Keratinocyte (primary cell): ENCODE results near the gene SRGAP3. TPM values are rescaled to one million over a fixed set of nuclear protein-coding genes. Genes with fewer than 3 reads are reported as not detected.

Experiments used
- DNase-seq: peaks from one replicate; pipeline ENCODE4 v3.0.0-alpha.2; 2011; ENCODE audit warnings: low read depth, missing footprints, low spot score
- FAIRE-seq: peaks from 2 replicates; lab custom pipeline; 2011; peaks lifted over from hg19 to GRCh38; lab: Jason Lieb, UNC
- H2AFZ ChIP-seq: 2 replicates; pipeline ENCODE4 v1.6.0; 2012; ENCODE audit warnings: low read length, control low read depth, inconsistent platforms; ENCODE audit not compliant: control insufficient read depth
- H3K27ac ChIP-seq: 2 replicates; pipeline ENCODE4 v1.5.1; 2011; ENCODE audit warnings: low read length; ENCODE audit not compliant: control insufficient read depth, insufficient read depth
- H3K27me3 ChIP-seq: 3 replicates; pipeline ENCODE4 v1.6.0; 2011; ENCODE audit warnings: low read length; ENCODE audit not compliant: control insufficient read depth, insufficient read depth; ENCODE audit errors: extremely low read depth
- H3K36me3 ChIP-seq, 2 experiments: 2 replicates in 1 of 2; 3 replicates in 1 of 2; pipeline ENCODE4 v1.5.1; 2011; ENCODE audit warnings: low read length in 2 of 2, mild to moderate bottlenecking in 1 of 2; ENCODE audit not compliant: control insufficient read depth in 2 of 2, insufficient read depth in 2 of 2; ENCODE audit errors: extremely low read depth in 1 of 2
- H3K4me1 ChIP-seq: 3 replicates; pipeline ENCODE4 v1.5.1; 2011; ENCODE audit warnings: low read length; ENCODE audit not compliant: control insufficient read depth, insufficient read depth; ENCODE audit errors: extremely low read depth
- H3K4me2 ChIP-seq: 3 replicates; pipeline ENCODE4 v1.6.0; 2011; ENCODE audit warnings: low read depth, low read length; ENCODE audit not compliant: control insufficient read depth, insufficient read depth; ENCODE audit errors: extremely low read depth
- H3K4me3 ChIP-seq, 3 experiments: fragments of 200-600 bp in 1 of 3; sonication (generic) in 1 of 3; 2 replicates in 2 of 3; 3 replicates in 1 of 3; pipeline ENCODE4 v1.5.1; 2011 to 2016; ENCODE audit warnings: low read length in 3 of 3, mild to moderate bottlenecking in 3 of 3, control low read depth in 2 of 3, inconsistent platforms in 1 of 3, low read depth in 1 of 3, mixed read lengths in 1 of 3, mixed run types in 1 of 3, moderate library complexity in 1 of 3; ENCODE audit not compliant: control insufficient read depth in 2 of 3, insufficient read depth in 2 of 3; ENCODE audit errors: extremely low read depth in 1 of 3
- H3K79me2 ChIP-seq: 2 replicates; pipeline ENCODE4 v1.6.0; 2012; ENCODE audit warnings: low read length; ENCODE audit not compliant: control insufficient read depth, insufficient read depth
- H3K9ac ChIP-seq: 3 replicates; pipeline ENCODE4 v1.6.0; 2011; ENCODE audit warnings: low read length; ENCODE audit not compliant: control insufficient read depth, insufficient read depth; ENCODE audit errors: extremely low read depth
- H3K9me1 ChIP-seq: 3 replicates; pipeline ENCODE4 v1.6.0; 2011; ENCODE audit warnings: low read length; ENCODE audit not compliant: control insufficient read depth, insufficient read depth; ENCODE audit errors: extremely low read depth
- H3K9me3 ChIP-seq: 2 replicates; pipeline ENCODE4 v1.5.1; 2012; ENCODE audit warnings: low read depth, low read length; ENCODE audit not compliant: control insufficient read depth
- H4K20me1 ChIP-seq: 3 replicates; pipeline ENCODE4 v1.6.0; 2011; ENCODE audit warnings: low read length; ENCODE audit not compliant: control insufficient read depth, insufficient read depth; ENCODE audit errors: extremely low read depth
- CTCF ChIP-seq, 3 experiments: IDR thresholded peaks in 1 of 3; conservative IDR thresholded peaks in 1 of 3; optimal IDR thresholded peaks in 1 of 3; 2 replicates in 2 of 3; 3 replicates in 1 of 3; pipeline versions ENCODE3 to v1.5.1; 2011; ENCODE audit warnings: low read length in 3 of 3, mild to moderate bottlenecking in 3 of 3, moderate library complexity in 2 of 3, control low read depth in 1 of 3, inconsistent platforms in 1 of 3; ENCODE audit not compliant: insufficient read depth in 2 of 3; ENCODE audit errors: extremely low read depth in 1 of 3
- EZH2 ChIP-seq: IDR thresholded peaks from one replicate; pipeline ENCODE4 v1.6.1; 2012; ENCODE audit warnings: inconsistent platforms, mild to moderate bottlenecking, low read length, moderate library complexity
- dilution Hi-C: fragments of 300-500 bp; cut with MboI; formaldehyde crosslinking; loops from one replicate; pipeline ENCODE4 v1.7.0; 2020; ENCODE audit warnings: low sequenced_read_pairs; ENCODE audit not compliant: extremely low pct_ligation_motif_present
- polyA plus RNA-seq, 5 experiments: library from polyadenylated mRNA; depleted of rRNA in 3 of 5; stranded (reverse) in 3 of 5; stranded (forward) in 1 of 5; unstranded in 1 of 5; fragments of >200 nt; gene quantifications; 1 replicate in 1 of 5; 2 replicates in 3 of 5; 3 replicates in 1 of 5; pipeline versions ENCODE4 v1.2.1 to v1.2.3, GENCODE V29; 2011 to 2012; ENCODE audit warnings: missing spikeins in 2 of 5, low read depth in 1 of 5, low replicate concordance in 1 of 5

SRGAP3 gene
- polyA plus RNA-seq, 1 donor (not counting 4 experiments of a cell fraction or from before 2014, with no cell fraction given), result 7.2 TPM

DNA sequence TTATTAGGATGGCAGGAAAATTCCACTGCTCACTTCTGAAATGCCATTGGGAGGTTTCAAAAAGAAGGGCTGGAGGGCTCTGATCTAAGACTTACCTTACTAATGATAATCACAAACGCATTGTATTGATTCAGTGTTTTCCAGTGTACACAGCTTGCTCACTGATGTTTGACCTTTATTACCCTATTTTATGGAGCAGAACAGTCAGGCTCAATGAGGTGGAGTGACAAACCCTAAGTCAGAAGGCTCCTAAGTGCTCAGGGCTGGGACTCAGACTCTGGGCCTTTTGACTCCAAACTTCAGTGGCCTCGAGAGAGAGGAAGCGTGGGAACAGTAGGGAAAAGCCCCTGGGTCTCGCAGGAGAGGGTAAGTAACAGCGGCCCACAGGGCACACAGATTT is 265.9 kb downstream of the SRGAP3 start:
- H3K9me3 ChIP-seq, result no peaks in the 10 kb centered on the region
- no peaks in the 10 kb centered on the region for H4K20me1 ChIP-seq

GRCh38 chr3:8983026-8983425 is 266.4 kb downstream of the SRGAP3 start:
- no peaks in the 10 kb centered on the region for H3K36me3 ChIP-seq
- FAIRE-seq (no peak), DNase-seq (no peak)
- no peaks in the 10 kb centered on the region for H3K9me3 ChIP-seq
- H3K4me1 ChIP-seq, result no peaks in the 10 kb centered on the region
- dilution Hi-C loops, result loop anchor here (25.0 kb wide), 1 partner anchor 329 kb away; no protein-coding TSS in a partner anchor
- no peak overlapping the region for H3K4me2 ChIP-seq
- no peak overlapping the region for H2AFZ ChIP-seq
- H3K79me2 ChIP-seq, result no peaks in the 10 kb centered on the region
- no peaks in the 10 kb centered on the region for H4K20me1 ChIP-seq
- H3K4me3 ChIP-seq, result no peak overlapping the region
- TF ChIP-seq EZH2, result no peak
- TF ChIP-seq CTCF (optimal IDR thresholded peaks at IDR 0.05 in 1 of 3, IDR thresholded peaks at IDR 0.05 in 1 of 3, conservative IDR thresholded peaks at IDR 0.05 in 1 of 3; ENCODE audit: extremely low read depth in 1 of 3, insufficient read depth in 2 of 3, low read length in 3 of 3), result no peak
- H3K9ac ChIP-seq, result no peak overlapping the region
- no peaks in the 10 kb centered on the region for H3K9me1 ChIP-seq
- H3K27me3 ChIP-seq, result peaks cover 4% of the 10 kb centered on the region
- H3K27ac ChIP-seq, result no peak overlapping the region

More for the DNA sequence above, 265.9 kb downstream of the SRGAP3 start:
- H3K27me3 ChIP-seq, result peaks cover 4% of the 10 kb centered on the region
- H3K27ac ChIP-seq, result no peak overlapping the region
- no peaks in the 10 kb centered on the region for H3K9me1 ChIP-seq
- H3K9ac ChIP-seq, result no peak overlapping the region
- no peaks in the 10 kb centered on the region for H3K4me1 ChIP-seq
- no peaks in the 10 kb centered on the region for H3K79me2 ChIP-seq
- no peak overlapping the region for H3K4me3 ChIP-seq
- FAIRE-seq (no peak), DNase-seq (no peak)
- no peak overlapping the region for H2AFZ ChIP-seq
- no peaks in the 10 kb centered on the region for H3K36me3 ChIP-seq
- TF ChIP-seq EZH2, result no peak
- dilution Hi-C loops, result loop anchor here (25.0 kb wide), 1 partner anchor 329 kb away; no protein-coding TSS in a partner anchor
- no peak overlapping the region for H3K4me2 ChIP-seq

DNA sequence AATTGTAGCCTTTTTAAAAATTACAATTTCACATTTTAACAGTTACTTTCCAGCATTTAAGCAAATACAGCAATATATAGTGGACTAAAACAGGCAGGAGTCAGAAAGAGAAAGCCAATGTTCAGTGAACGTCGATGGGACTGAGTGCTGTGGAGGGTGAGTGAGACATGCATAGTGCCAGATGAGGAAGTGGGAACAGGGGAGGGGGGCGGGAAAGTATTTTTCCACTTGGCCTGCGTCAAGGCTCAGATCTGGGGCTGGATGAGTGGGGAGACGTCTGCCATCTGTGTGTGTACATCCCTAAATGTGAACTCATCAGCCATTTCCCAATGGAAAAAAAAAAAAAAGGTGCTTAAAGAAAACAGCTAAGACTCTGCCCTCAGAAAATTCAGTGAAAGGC is 266.9 kb downstream of the SRGAP3 start:
- no peak overlapping the region for H2AFZ ChIP-seq
- H3K9ac ChIP-seq, result no peak overlapping the region
- H3K36me3 ChIP-seq, result no peaks in the 10 kb centered on the region
- TF ChIP-seq EZH2, result no peak
- no peak for TF ChIP-seq CTCF (optimal IDR thresholded peaks at IDR 0.05 in 1 of 3, IDR thresholded peaks at IDR 0.05 in 1 of 3, conservative IDR thresholded peaks at IDR 0.05 in 1 of 3; ENCODE audit: extremely low read depth in 1 of 3, insufficient read depth in 2 of 3, low read length in 3 of 3)
- H3K27ac ChIP-seq, result no peak overlapping the region
- H3K9me1 ChIP-seq, result no peaks in the 10 kb centered on the region
- dilution Hi-C loops, result loop anchor here (25.0 kb wide), 1 partner anchor 330 kb away; no protein-coding TSS in a partner anchor
- H3K4me2 ChIP-seq, result no peak overlapping the region
- H4K20me1 ChIP-seq, result no peaks in the 10 kb centered on the region
- H3K4me3 ChIP-seq, result no peak overlapping the region
- no peak for DNase-seq
- H3K79me2 ChIP-seq, result no peaks in the 10 kb centered on the region
- H3K4me1 ChIP-seq, result no peaks in the 10 kb centered on the region
- peaks cover 4% of the 10 kb centered on the region for H3K27me3 ChIP-seq
- FAIRE-seq, result no peak
- no peaks in the 10 kb centered on the region for H3K9me3 ChIP-seq
